Keratinocyte (primary cell): Measurements from ENCODE around the gene KRTAP10-11. TPM values are rescaled to one million over a fixed set of nuclear protein-coding genes. Genes with fewer than 3 reads are reported as not detected.

Source experiments
- DNase-seq: peaks from one replicate; pipeline ENCODE4 v3.0.0-alpha.2; 2011; ENCODE audit warnings: low read depth, missing footprints, low spot score
- FAIRE-seq: peaks from 2 replicates; lab custom pipeline; 2011; peaks lifted over from hg19 to GRCh38; lab: Jason Lieb, UNC
- H2AFZ ChIP-seq: 2 replicates; pipeline ENCODE4 v1.6.0; 2012; ENCODE audit warnings: low read length, control low read depth, inconsistent platforms; ENCODE audit not compliant: control insufficient read depth
- H3K27ac ChIP-seq: 2 replicates; pipeline ENCODE4 v1.5.1; 2011; ENCODE audit warnings: low read length; ENCODE audit not compliant: control insufficient read depth, insufficient read depth
- H3K27me3 ChIP-seq: 3 replicates; pipeline ENCODE4 v1.6.0; 2011; ENCODE audit warnings: low read length; ENCODE audit not compliant: control insufficient read depth, insufficient read depth; ENCODE audit errors: extremely low read depth
- H3K36me3 ChIP-seq, 2 experiments: 2 replicates in 1 of 2; 3 replicates in 1 of 2; pipeline ENCODE4 v1.5.1; 2011; ENCODE audit warnings: low read length in 2 of 2, mild to moderate bottlenecking in 1 of 2; ENCODE audit not compliant: control insufficient read depth in 2 of 2, insufficient read depth in 2 of 2; ENCODE audit errors: extremely low read depth in 1 of 2
- H3K4me1 ChIP-seq: 3 replicates; pipeline ENCODE4 v1.5.1; 2011; ENCODE audit warnings: low read length; ENCODE audit not compliant: control insufficient read depth, insufficient read depth; ENCODE audit errors: extremely low read depth
- H3K4me2 ChIP-seq: 3 replicates; pipeline ENCODE4 v1.6.0; 2011; ENCODE audit warnings: low read depth, low read length; ENCODE audit not compliant: control insufficient read depth, insufficient read depth; ENCODE audit errors: extremely low read depth
- H3K4me3 ChIP-seq, 3 experiments: fragments of 200-600 bp in 1 of 3; sonication (generic) in 1 of 3; 2 replicates in 2 of 3; 3 replicates in 1 of 3; pipeline ENCODE4 v1.5.1; 2011 to 2016; ENCODE audit warnings: low read length in 3 of 3, mild to moderate bottlenecking in 3 of 3, control low read depth in 2 of 3, inconsistent platforms in 1 of 3, low read depth in 1 of 3, mixed read lengths in 1 of 3, mixed run types in 1 of 3, moderate library complexity in 1 of 3; ENCODE audit not compliant: control insufficient read depth in 2 of 3, insufficient read depth in 2 of 3; ENCODE audit errors: extremely low read depth in 1 of 3
- H3K79me2 ChIP-seq: 2 replicates; pipeline ENCODE4 v1.6.0; 2012; ENCODE audit warnings: low read length; ENCODE audit not compliant: control insufficient read depth, insufficient read depth
- H3K9ac ChIP-seq: 3 replicates; pipeline ENCODE4 v1.6.0; 2011; ENCODE audit warnings: low read length; ENCODE audit not compliant: control insufficient read depth, insufficient read depth; ENCODE audit errors: extremely low read depth
- H3K9me1 ChIP-seq: 3 replicates; pipeline ENCODE4 v1.6.0; 2011; ENCODE audit warnings: low read length; ENCODE audit not compliant: control insufficient read depth, insufficient read depth; ENCODE audit errors: extremely low read depth
- H3K9me3 ChIP-seq: 2 replicates; pipeline ENCODE4 v1.5.1; 2012; ENCODE audit warnings: low read depth, low read length; ENCODE audit not compliant: control insufficient read depth
- H4K20me1 ChIP-seq: 3 replicates; pipeline ENCODE4 v1.6.0; 2011; ENCODE audit warnings: low read length; ENCODE audit not compliant: control insufficient read depth, insufficient read depth; ENCODE audit errors: extremely low read depth
- EZH2 ChIP-seq: IDR thresholded peaks from one replicate; pipeline ENCODE4 v1.6.1; 2012; ENCODE audit warnings: inconsistent platforms, mild to moderate bottlenecking, low read length, moderate library complexity
- dilution Hi-C: fragments of 300-500 bp; cut with MboI; formaldehyde crosslinking; loops from one replicate; pipeline ENCODE4 v1.7.0; 2020; ENCODE audit warnings: low sequenced_read_pairs; ENCODE audit not compliant: extremely low pct_ligation_motif_present
- polyA plus RNA-seq, 5 experiments: library from polyadenylated mRNA; depleted of rRNA in 3 of 5; stranded (reverse) in 3 of 5; stranded (forward) in 1 of 5; unstranded in 1 of 5; fragments of >200 nt; gene quantifications; 1 replicate in 1 of 5; 2 replicates in 3 of 5; 3 replicates in 1 of 5; pipeline versions ENCODE4 v1.2.1 to v1.2.3, GENCODE V29; 2011 to 2012; ENCODE audit warnings: missing spikeins in 2 of 5, low read depth in 1 of 5, low replicate concordance in 1 of 5
- TF ChIP-seq, protein P1 (sequence below), 3 experiments: IDR thresholded peaks in 1 of 3; conservative IDR thresholded peaks in 1 of 3; optimal IDR thresholded peaks in 1 of 3; 2 replicates in 2 of 3; 3 replicates in 1 of 3; pipeline versions ENCODE3 to v1.5.1; 2011; ENCODE audit warnings: low read length in 3 of 3, mild to moderate bottlenecking in 3 of 3, moderate library complexity in 2 of 3, control low read depth in 1 of 3, inconsistent platforms in 1 of 3; ENCODE audit not compliant: insufficient read depth in 2 of 3; ENCODE audit errors: extremely low read depth in 1 of 3

Gene KRTAP10-11
- polyA plus RNA-seq, 1 donor (not counting 4 experiments of a cell fraction or from before 2014, with no cell fraction given): not detected

DNA sequence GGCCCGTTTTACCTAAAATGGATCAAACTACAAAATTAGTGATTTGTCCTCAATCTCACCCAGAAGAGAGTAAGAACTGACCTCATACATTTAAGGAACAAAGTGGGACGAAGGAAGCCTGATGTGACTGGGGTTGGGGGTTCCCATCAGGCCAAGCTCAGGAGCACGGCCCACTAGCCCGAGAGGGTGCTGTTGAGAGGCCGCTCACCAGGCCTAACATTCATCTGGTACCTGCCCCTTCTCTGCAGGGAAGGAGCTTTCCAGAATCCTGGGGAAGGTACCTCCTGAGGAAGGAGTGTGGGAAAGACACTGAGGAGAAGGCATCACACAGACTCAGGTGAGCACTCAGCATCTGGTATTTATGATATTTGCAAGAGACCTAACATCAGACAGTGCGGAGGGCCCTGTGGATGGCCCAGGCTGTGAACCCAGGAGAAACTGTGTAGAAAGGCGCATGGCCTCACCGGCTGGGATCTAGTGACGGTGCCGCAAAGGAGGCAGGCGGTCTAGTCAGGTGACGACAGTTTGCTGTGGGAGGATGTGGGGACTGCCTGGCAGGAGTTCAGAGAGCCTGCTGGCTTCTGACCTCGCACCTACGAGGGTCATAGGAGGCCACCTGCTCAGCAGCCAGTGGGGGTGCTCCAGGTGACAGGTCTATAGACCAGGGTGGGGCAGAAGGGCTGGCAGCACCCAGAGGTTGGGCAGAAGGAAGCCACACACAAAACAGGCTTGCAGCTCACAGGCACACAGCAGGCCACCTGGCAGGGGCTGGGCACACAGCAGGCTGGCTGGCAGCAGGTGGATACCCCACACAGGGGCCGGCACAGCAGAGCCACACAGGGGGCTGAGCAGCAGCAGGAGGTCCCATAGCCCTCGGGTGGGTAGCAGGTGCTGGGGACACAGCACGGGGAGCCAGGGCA is 7.7 kb downstream of the KRTAP10-11 start:
- H3K27me3 ChIP-seq: no peaks in the 10 kb centered on the region
- no peak overlapping the region for H3K9ac ChIP-seq
- no peaks in the 10 kb centered on the region for H4K20me1 ChIP-seq
- TF ChIP-seq, protein P1, sequence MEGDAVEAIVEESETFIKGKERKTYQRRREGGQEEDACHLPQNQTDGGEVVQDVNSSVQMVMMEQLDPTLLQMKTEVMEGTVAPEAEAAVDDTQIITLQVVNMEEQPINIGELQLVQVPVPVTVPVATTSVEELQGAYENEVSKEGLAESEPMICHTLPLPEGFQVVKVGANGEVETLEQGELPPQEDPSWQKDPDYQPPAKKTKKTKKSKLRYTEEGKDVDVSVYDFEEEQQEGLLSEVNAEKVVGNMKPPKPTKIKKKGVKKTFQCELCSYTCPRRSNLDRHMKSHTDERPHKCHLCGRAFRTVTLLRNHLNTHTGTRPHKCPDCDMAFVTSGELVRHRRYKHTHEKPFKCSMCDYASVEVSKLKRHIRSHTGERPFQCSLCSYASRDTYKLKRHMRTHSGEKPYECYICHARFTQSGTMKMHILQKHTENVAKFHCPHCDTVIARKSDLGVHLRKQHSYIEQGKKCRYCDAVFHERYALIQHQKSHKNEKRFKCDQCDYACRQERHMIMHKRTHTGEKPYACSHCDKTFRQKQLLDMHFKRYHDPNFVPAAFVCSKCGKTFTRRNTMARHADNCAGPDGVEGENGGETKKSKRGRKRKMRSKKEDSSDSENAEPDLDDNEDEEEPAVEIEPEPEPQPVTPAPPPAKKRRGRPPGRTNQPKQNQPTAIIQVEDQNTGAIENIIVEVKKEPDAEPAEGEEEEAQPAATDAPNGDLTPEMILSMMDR (optimal IDR thresholded peaks at IDR 0.05 in 1 of 3, IDR thresholded peaks at IDR 0.05 in 1 of 3, conservative IDR thresholded peaks at IDR 0.05 in 1 of 3; ENCODE audit: extremely low read depth in 1 of 3, insufficient read depth in 2 of 3, low read length in 3 of 3): no peak
- TF ChIP-seq EZH2: no peak
- no peak overlapping the region for H2AFZ ChIP-seq
- DNase-seq (no peak), FAIRE-seq (no peak)
- H3K9me1 ChIP-seq: no peaks in the 10 kb centered on the region
- no peaks in the 10 kb centered on the region for H3K4me1 ChIP-seq
- no peaks in the 10 kb centered on the region for H3K79me2 ChIP-seq
- H3K27ac ChIP-seq: no peak overlapping the region
- H3K9me3 ChIP-seq: no peaks in the 10 kb centered on the region
- H3K36me3 ChIP-seq: no peaks in the 10 kb centered on the region
- no peak overlapping the region for H3K4me2 ChIP-seq
- dilution Hi-C loops: no loop called here
- no peak overlapping the region for H3K4me3 ChIP-seq

DNA sequence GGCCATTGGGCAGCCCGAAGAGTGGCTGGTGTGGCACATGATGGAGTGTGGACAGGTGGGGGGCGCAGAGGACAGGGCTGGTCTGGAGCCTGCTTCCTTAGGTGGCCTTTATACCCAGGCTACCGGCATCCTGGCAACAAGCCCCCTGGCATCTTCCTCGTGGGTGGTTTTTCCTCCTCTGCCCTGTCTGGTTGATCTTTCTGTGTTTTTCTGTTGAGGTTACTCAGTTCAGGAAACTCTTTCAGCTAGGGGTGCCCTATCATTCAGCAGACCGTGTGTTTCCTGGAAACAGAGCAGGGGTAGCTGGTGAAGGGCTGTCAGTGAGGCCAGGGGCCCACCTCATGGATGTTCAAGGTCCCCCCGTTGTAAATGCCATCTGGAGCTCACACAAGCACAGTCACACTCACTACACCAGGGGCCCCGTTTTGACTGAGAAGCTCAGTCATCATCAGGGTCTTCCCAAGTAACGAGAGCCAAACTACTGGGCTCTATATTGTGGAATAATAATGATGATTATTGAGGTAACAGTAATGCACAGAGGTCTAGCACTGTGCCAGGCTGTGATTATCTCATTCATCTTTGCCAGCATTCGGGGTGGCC is 8.5 kb downstream of the KRTAP10-11 start, which contains the start of gene KRTAP12-4:
KRTAP12-4 (minus strand) TSS at position 84 of the 600 bp plus-strand sequence; CDS start at position 39, 45 bp downstream.
- H3K27ac ChIP-seq: no peak within 1 kb of the TSS
- DNase-seq (no peak), FAIRE-seq (no peak)
- H3K9ac ChIP-seq: no peak within 1 kb of the TSS
- no peak within 1 kb of the TSS for H3K4me3 ChIP-seq
- H3K4me2 ChIP-seq: no peak within 1 kb of the TSS
- H3K9me1 ChIP-seq: no peaks in the 10 kb centered on the region
- H3K27me3 ChIP-seq: no peaks in the 10 kb centered on the region
- H3K36me3 ChIP-seq: no peaks in the 10 kb centered on the region
- TF ChIP-seq, protein P1 (optimal IDR thresholded peaks at IDR 0.05 in 1 of 3, IDR thresholded peaks at IDR 0.05 in 1 of 3, conservative IDR thresholded peaks at IDR 0.05 in 1 of 3; ENCODE audit: extremely low read depth in 1 of 3, insufficient read depth in 2 of 3, low read length in 3 of 3): no peak
- dilution Hi-C loops: no loop called here
- no peaks in the 10 kb centered on the region for H4K20me1 ChIP-seq
- H2AFZ ChIP-seq: no peak within 1 kb of the TSS
- no peaks in the 10 kb centered on the region for H3K4me1 ChIP-seq
- no peaks in the 10 kb centered on the region for H3K79me2 ChIP-seq
- H3K9me3 ChIP-seq: no peaks in the 10 kb centered on the region
